ENCODE measurements around the gene SSC4D.

DNA sequence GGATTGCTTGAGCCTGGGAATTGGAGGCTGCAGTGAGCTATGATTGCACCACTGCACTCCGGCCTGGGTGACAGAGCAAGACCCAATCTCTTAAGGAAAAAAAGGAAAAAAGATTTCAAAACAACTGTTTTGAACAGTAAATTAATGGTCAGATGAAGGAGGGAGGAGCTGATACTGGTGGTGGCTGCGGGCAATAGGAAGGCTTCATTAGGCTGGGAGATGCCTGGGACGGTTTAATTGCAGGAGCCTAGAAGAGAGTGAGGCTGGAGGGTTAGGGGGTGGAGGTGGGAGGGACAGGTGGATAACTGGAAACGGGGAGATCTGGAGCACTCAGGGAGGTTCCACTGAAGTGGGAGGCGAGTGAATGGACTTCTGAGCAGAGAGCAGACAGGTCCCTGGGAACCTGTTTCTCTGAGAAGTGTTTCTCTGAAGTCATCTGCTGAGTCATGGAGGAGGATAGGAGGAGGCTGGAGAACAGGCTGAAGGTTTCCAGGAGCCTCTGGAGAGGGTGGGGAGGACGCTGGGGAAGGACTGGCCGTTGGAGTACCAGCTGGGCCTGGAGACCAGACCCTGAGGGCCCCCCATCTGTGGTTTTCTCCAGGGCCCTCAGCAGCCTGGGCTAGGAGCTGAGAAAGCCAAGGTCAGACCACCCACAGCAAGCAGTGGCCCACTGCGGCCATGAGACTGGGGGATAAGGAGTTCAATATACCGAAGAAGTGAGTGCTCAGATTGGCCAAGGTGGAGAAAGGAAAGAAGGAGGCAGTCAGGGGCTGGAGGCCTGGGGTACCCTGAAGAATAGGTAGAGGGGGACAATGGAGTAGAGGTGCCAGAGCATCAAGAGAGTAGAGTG, 36.3 kb downstream of the SSC4D start:
- TF ChIP-seq GABPA (tag; conservative IDR thresholded peaks at IDR 0.05; ENCODE audit: low read depth) (peak; percentile 32; the same call in 1 of the 2 replicates), EHMT2 (IDR thresholded peaks at IDR 0.05) (no peak), ZNF695 (CRISPR knock-in tag; IDR thresholded peaks at IDR 0.05) (no peak), FOXK2 (conservative IDR thresholded peaks at IDR 0.05 in 1 of 2, IDR thresholded peaks at IDR 0.05 in 1 of 2; ENCODE audit: low read depth in 2 of 2) (peak; percentile 40 to 66; a peak in 2 of 4 replicates), ZKSCAN1 (IDR thresholded peaks at IDR 0.05; ENCODE audit: low read depth, low read length) (no peak)
- TF ChIP-seq, protein P1, sequence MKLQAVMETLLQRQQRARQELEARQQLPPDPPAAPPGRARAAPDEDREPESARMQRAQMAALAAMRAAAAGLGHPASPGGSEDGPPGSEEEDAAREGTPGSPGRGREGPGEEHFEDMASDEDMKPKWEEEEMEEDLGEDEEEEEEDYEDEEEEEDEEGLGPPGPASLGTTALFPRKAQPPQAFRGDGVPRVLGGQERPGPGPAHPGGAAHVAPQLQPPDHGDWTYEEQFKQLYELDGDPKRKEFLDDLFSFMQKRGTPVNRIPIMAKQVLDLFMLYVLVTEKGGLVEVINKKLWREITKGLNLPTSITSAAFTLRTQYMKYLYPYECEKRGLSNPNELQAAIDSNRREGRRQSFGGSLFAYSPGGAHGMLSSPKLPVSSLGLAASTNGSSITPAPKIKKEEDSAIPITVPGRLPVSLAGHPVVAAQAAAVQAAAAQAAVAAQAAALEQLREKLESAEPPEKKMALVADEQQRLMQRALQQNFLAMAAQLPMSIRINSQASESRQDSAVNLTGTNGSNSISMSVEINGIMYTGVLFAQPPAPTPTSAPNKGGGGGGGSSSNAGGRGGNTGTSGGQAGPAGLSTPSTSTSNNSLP (IDR thresholded peaks at IDR 0.05; ENCODE audit: borderline replicate concordance, low read depth, low read length): no peak
- TF ChIP-seq, protein P2, sequence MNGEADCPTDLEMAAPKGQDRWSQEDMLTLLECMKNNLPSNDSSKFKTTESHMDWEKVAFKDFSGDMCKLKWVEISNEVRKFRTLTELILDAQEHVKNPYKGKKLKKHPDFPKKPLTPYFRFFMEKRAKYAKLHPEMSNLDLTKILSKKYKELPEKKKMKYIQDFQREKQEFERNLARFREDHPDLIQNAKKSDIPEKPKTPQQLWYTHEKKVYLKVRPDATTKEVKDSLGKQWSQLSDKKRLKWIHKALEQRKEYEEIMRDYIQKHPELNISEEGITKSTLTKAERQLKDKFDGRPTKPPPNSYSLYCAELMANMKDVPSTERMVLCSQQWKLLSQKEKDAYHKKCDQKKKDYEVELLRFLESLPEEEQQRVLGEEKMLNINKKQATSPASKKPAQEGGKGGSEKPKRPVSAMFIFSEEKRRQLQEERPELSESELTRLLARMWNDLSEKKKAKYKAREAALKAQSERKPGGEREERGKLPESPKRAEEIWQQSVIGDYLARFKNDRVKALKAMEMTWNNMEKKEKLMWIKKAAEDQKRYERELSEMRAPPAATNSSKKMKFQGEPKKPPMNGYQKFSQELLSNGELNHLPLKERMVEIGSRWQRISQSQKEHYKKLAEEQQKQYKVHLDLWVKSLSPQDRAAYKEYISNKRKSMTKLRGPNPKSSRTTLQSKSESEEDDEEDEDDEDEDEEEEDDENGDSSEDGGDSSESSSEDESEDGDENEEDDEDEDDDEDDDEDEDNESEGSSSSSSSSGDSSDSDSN (IDR thresholded peaks at IDR 0.05; ENCODE audit: borderline replicate concordance in 1 of 2, low read depth in 2 of 2, low read length in 2 of 2): no peak; a peak in 1 of 4 replicates

Data from K562 (cell line).